ENCODE results near the gene RILPL2.
A peak's percentile ranks its signal among the peaks of the same experiment; 100 is the strongest.
"Not testable (repeated sequence)": the region's sequence is repeated elsewhere in the genome, so short reads cannot be mapped to it uniquely, and the experiment has no call there.

The RILPL2 gene

GRCh38 chr12:123388177-123388950 is 48.1 kb downstream of the RILPL2 start:
- peak overlapping the region; percentile 92 for H3K27ac Mint-ChIP-seq
- H3K4me3 Mint-ChIP-seq, result peak overlapping the region; percentile 83
- H3K4me1 Mint-ChIP-seq (ENCODE audit: low read depth), result peaks cover 47% of the 10 kb centered on the region

GRCh38 chr12:123387508-123388176 is 48.8 kb downstream of the RILPL2 start:
- H3K36me3 Mint-ChIP-seq (ENCODE audit: low read depth), result peaks cover 40% of the 10 kb centered on the region
- H3K9me3 Mint-ChIP-seq, result no peaks in the 10 kb centered on the region
- H3K4me3 Mint-ChIP-seq, result peak overlapping the region; percentile 83
- no peaks in the 10 kb centered on the region for H3K27me3 Mint-ChIP-seq
- H3K27ac Mint-ChIP-seq, result peak overlapping the region; percentile 92
- peaks cover 45% of the 10 kb centered on the region for H3K4me1 Mint-ChIP-seq (ENCODE audit: low read depth)
- no peak for DNase-seq

More at GRCh38 chr12:123388177-123388950, 48.1 kb downstream of the RILPL2 start:
- H3K27me3 Mint-ChIP-seq, result no peaks in the 10 kb centered on the region
- no peaks in the 10 kb centered on the region for H3K9me3 Mint-ChIP-seq
- peak; percentile 84 for DNase-seq
- H3K36me3 Mint-ChIP-seq (ENCODE audit: low read depth), result peaks cover 46% of the 10 kb centered on the region

GRCh38 chr12:123385536-123385935 is 50.9 kb downstream of the RILPL2 start:
- not testable (repeated sequence) for H3K9me3 Mint-ChIP-seq, H3K27me3 Mint-ChIP-seq, DNase-seq, H3K27ac Mint-ChIP-seq
- Mint-ChIP-seq H3K4me1 (ENCODE audit: low read depth) (peaks cover 30% of the 10 kb centered on the region), H3K36me3 (ENCODE audit: low read depth) (peaks cover 19% of the 10 kb centered on the region), H3K4me3 (peak overlapping the region; percentile 92)

GRCh38 chr12:123384994-123385376 is 51.5 kb downstream of the RILPL2 start:
- Mint-ChIP-seq H3K27me3 (no peaks in the 10 kb centered on the region), H3K4me1 (ENCODE audit: low read depth) (peaks cover 25% of the 10 kb centered on the region), H3K36me3 (ENCODE audit: low read depth) (peaks cover 13% of the 10 kb centered on the region), H3K4me3 (peak overlapping the region; percentile 92), H3K27ac (no peak overlapping the region), H3K9me3 (no peaks in the 10 kb centered on the region)
- DNase-seq, result no peak

GRCh38 chr12:123384318-123384993 is 52.0 kb downstream of the RILPL2 start:
- H3K27ac Mint-ChIP-seq, result peak overlapping the region; percentile 91
- no peak for DNase-seq
- no peaks in the 10 kb centered on the region for H3K27me3 Mint-ChIP-seq
- H3K4me3 Mint-ChIP-seq, result peak overlapping the region; percentile 92
- peaks cover 23% of the 10 kb centered on the region for H3K4me1 Mint-ChIP-seq (ENCODE audit: low read depth)
- no peaks in the 10 kb centered on the region for H3K9me3 Mint-ChIP-seq
- H3K36me3 Mint-ChIP-seq (ENCODE audit: low read depth), result peaks cover 11% of the 10 kb centered on the region

- no peaks in the 10 kb centered on the region for H3K9me3 Mint-ChIP-seq
- peaks cover 9% of the 10 kb centered on the region for H3K36me3 Mint-ChIP-seq (ENCODE audit: low read depth)
- H3K27me3 Mint-ChIP-seq, result no peaks in the 10 kb centered on the region
- H3K4me1 Mint-ChIP-seq (ENCODE audit: low read depth), result peaks cover 15% of the 10 kb centered on the region
- no peak for DNase-seq
- H3K27ac Mint-ChIP-seq, result no peak overlapping the region
- H3K4me3 Mint-ChIP-seq, result peak overlapping the region; percentile 92
Observed at GRCh38 chr12:123382684-123383083, 53.8 kb downstream of the RILPL2 start.

- H3K27me3 Mint-ChIP-seq, result no peaks in the 10 kb centered on the region
- no peak overlapping the region for H3K4me3 Mint-ChIP-seq
- peaks cover 4% of the 10 kb centered on the region for H3K4me1 Mint-ChIP-seq (ENCODE audit: low read depth)
- no peaks in the 10 kb centered on the region for H3K9me3 Mint-ChIP-seq
- H3K27ac Mint-ChIP-seq, result no peak overlapping the region
- peaks cover 6% of the 10 kb centered on the region for H3K36me3 Mint-ChIP-seq (ENCODE audit: low read depth)
- DNase-seq, result no peak
Observed at GRCh38 chr12:123379391-123379790, 57.1 kb downstream of the RILPL2 start.

GRCh38 chr12:123372415-123372814 is 64.1 kb downstream of the RILPL2 start:
- not testable (repeated sequence) for DNase-seq; H3K36me3 Mint-ChIP-seq (ENCODE audit: low read depth); H3K27ac Mint-ChIP-seq

GRCh38 chr12:123371667-123372368 is 64.7 kb downstream of the RILPL2 start:
- H3K4me3 Mint-ChIP-seq; H3K9me3 Mint-ChIP-seq; H3K27me3 Mint-ChIP-seq; H3K36me3 Mint-ChIP-seq (ENCODE audit: low read depth); H3K27ac Mint-ChIP-seq; H3K4me1 Mint-ChIP-seq (ENCODE audit: low read depth); DNase-seq: not testable (repeated sequence)

More at GRCh38 chr12:123372415-123372814, 64.1 kb downstream of the RILPL2 start:
- not testable (repeated sequence) for H3K4me3 Mint-ChIP-seq; H3K4me1 Mint-ChIP-seq (ENCODE audit: low read depth); H3K27me3 Mint-ChIP-seq; H3K9me3 Mint-ChIP-seq

GRCh38 chr12:123369229-123369628 is 67.3 kb downstream of the RILPL2 start:
- no peak for DNase-seq
- Mint-ChIP-seq H3K4me1 (ENCODE audit: low read depth) (peaks cover 7% of the 10 kb centered on the region), H3K27me3 (no peaks in the 10 kb centered on the region), H3K4me3 (no peak overlapping the region), H3K9me3 (no peaks in the 10 kb centered on the region), H3K36me3 (ENCODE audit: low read depth) (peaks cover 4% of the 10 kb centered on the region), H3K27ac (peak overlapping the region; percentile 22)

GRCh38 chr12:123368431-123368830 is 68.1 kb downstream of the RILPL2 start:
- not testable (repeated sequence) for DNase-seq; H3K9me3 Mint-ChIP-seq; H3K27me3 Mint-ChIP-seq; H3K4me3 Mint-ChIP-seq; H3K4me1 Mint-ChIP-seq (ENCODE audit: low read depth)
- peak overlapping the region; percentile 29 for H3K27ac Mint-ChIP-seq
- H3K36me3 Mint-ChIP-seq (ENCODE audit: low read depth), result peaks cover 11% of the 10 kb centered on the region

- Mint-ChIP-seq H3K27ac (peak overlapping the region; percentile 50), H3K4me1 (ENCODE audit: low read depth) (peaks cover 15% of the 10 kb centered on the region), H3K27me3 (no peaks in the 10 kb centered on the region), H3K4me3 (no peak overlapping the region), H3K36me3 (ENCODE audit: low read depth) (peaks cover 15% of the 10 kb centered on the region), H3K9me3 (no peaks in the 10 kb centered on the region)
- no peak for DNase-seq
Observed at GRCh38 chr12:123367511-123367910, 69.0 kb downstream of the RILPL2 start.
